IPS-NIHi7 (cell line): ENCODE measurements around the gene OR52E4.

Experiments
- DNase-seq: peaks from one replicate; pipeline ENCODE4 v3.0.0; 2012; ENCODE audit warnings: mixed read lengths; ENCODE audit errors: extremely low spot score

The OR52E4 gene

DNA sequence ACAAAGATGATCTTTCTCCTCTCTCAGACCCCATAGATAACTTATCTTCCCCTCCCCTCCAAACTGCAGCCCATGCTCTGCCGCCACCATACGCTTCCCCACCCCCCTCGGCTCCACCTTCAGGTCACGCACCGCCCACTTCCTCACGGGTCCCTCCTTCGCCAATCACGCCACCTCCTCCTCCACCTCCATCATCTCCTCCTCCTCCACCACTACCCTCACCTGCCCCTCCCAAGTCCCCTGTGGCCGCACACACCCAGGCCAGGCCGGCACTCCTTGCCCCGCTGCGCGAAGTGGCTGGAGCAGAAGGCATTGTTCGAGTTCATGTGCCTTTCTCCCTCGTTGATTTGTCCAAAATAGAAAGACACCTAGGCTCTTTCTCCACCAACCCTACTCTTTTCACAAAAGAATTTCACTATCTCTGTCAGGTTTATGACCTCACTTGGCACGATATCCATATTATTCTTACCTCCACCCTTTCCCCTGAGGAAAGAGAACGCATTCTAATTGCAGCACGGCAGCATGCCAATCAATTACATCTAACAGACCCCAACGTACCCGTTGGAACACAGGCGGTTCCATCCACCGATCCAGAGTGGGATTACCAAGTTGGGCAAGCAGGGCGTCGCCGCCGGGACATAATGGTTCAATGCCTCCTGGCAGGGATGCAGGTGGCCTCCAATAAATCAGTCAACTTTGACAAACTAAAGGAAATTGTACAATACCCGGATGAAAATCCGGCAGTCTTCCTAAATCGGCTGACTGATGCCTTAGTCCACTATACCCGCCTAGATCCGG lies 49.3 kb downstream of the OR52E4 start:
- DNase-seq, result no peak

DNA sequence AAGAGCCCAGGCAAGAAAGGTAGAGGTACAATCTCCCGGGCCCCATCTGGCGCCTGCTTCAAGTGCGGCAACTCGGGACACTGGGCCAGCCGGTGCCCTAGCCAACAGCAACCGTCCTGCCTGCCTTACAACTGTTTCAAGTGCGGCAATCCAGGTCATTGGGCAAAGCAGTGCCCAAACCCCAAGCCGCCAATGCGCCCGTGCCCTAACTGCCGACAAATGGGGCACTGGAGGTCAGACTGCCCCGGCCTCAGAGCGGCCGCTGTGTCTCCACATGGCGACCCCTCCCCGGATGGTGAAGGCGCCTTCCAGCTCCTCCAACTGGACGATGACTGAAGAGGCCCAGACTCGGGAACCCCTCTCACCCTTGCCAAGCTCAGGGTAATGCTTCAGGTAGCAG lies 50.2 kb downstream of the OR52E4 start:
- DNase-seq, result no peak

- DNase-seq, result no peak
Measured at GRCh38 chr11:5931061-5931460, 50.6 kb downstream of the OR52E4 start.

DNA sequence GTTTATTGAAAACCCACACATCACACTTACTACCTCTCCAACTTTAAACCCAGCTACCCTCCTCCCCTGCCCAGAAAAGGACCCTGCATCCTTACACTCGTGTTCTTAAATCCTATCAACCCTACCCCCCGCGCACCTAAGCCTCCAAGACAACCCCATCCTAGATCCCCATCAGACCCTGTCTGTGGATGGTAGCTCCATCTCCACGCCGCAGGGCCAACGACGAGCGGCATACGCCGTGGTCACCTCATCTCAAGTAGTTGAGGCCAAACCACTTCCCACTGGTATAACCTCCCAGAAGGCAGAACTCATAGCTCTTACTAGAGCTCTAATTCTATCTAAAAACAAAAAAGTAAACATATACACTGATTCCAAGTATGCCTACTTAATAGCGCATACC lies 52.2 kb downstream of the OR52E4 start:
- no peak for DNase-seq

DNA sequence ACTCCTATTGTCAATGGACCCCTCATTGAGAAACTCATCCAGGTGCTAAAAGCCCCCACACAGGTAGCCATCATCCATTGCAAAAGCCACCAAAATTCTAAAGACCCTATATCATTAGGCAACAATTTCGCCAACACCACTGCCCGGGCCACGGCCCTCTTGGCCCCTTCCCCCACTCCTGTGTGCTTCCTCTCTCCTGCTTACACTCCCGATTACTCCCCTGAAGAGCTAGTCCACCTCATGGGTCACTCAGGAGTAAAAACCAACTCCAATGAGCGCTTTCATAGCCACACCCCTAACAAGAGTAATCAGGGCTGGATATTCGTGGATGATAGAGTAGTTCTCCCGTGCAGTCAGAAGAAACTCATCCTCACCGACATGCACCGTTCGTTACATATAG lies 52.7 kb downstream of the OR52E4 start:
- DNase-seq, result no peak
